Neuron (in vitro differentiated cells): ENCODE measurements around the gene DMXL1.
"Not testable (repeated sequence)": the region's sequence is repeated elsewhere in the genome, so short reads cannot be mapped to it uniquely, and the experiment has no call there.

Experiments
- H2AFZ ChIP-seq: one replicate; pipeline ENCODE4 v1.6.1; 2013; ENCODE audit warnings: low read depth, mild to moderate bottlenecking, inconsistent platforms, low read length, moderate library complexity
- H3K27me3 ChIP-seq: one replicate; pipeline ENCODE4 v1.6.1; 2013; ENCODE audit warnings: low read length; ENCODE audit not compliant: insufficient read depth
- H3K36me3 ChIP-seq: one replicate; pipeline ENCODE4 v1.6.1; 2013; ENCODE audit warnings: low read length; ENCODE audit not compliant: insufficient read depth
- H3K4me1 ChIP-seq: one replicate; pipeline ENCODE4 v1.6.1; 2013; ENCODE audit warnings: low read length; ENCODE audit not compliant: insufficient read depth
- H3K4me3 ChIP-seq: 2 replicates; pipeline ENCODE4 v1.5.1; 2013; ENCODE audit warnings: mild to moderate bottlenecking, low read length, moderate library complexity
- H3K9me3 ChIP-seq: one replicate; pipeline ENCODE4 v1.6.1; 2013; ENCODE audit warnings: low read length

Gene DMXL1

GRCh38 chr5:119212026-119212425 is 141.1 kb downstream of the DMXL1 start:
- Histone ChIP-seq H3K9me3 (no peaks in the 10 kb centered on the region), H3K4me1 (no peaks in the 10 kb centered on the region), H3K36me3 (peaks cover 3% of the 10 kb centered on the region), H2AFZ (no peak overlapping the region), H3K27me3 (no peaks in the 10 kb centered on the region), H3K4me3 (no peak overlapping the region)

- no peak overlapping the region for H2AFZ ChIP-seq
Measured at GRCh38 chr5:119212676-119213075, 141.8 kb downstream of the DMXL1 start.

GRCh38 chr5:119217183-119217582 is 146.3 kb downstream of the DMXL1 start:
- Histone ChIP-seq H3K27me3 (no peaks in the 10 kb centered on the region), H3K4me3 (no peak overlapping the region), H3K36me3 (peaks cover 15% of the 10 kb centered on the region), H3K9me3 (no peaks in the 10 kb centered on the region), H2AFZ (no peak overlapping the region), H3K4me1 (no peaks in the 10 kb centered on the region)

More at GRCh38 chr5:119212676-119213075, 141.8 kb downstream of the DMXL1 start:
- no peaks in the 10 kb centered on the region for H3K4me1 ChIP-seq
- H3K27me3 ChIP-seq: no peaks in the 10 kb centered on the region
- H3K36me3 ChIP-seq: peaks cover 3% of the 10 kb centered on the region
- no peaks in the 10 kb centered on the region for H3K9me3 ChIP-seq
- no peak overlapping the region for H3K4me3 ChIP-seq

GRCh38 chr5:119218830-119219782 is 148.2 kb downstream of the DMXL1 start:
- Histone ChIP-seq H3K4me3 (no peak overlapping the region), H2AFZ (no peak overlapping the region), H3K27me3 (no peaks in the 10 kb centered on the region), H3K9me3 (no peaks in the 10 kb centered on the region), H3K4me1 (no peaks in the 10 kb centered on the region), H3K36me3 (peaks cover 21% of the 10 kb centered on the region)

GRCh38 chr5:119220576-119221197 is 149.8 kb downstream of the DMXL1 start:
- H3K27me3 ChIP-seq: no peaks in the 10 kb centered on the region
- no peak overlapping the region for H2AFZ ChIP-seq
- peaks cover 21% of the 10 kb centered on the region for H3K36me3 ChIP-seq
- no peak overlapping the region for H3K4me3 ChIP-seq
- H3K9me3 ChIP-seq: no peaks in the 10 kb centered on the region
- no peaks in the 10 kb centered on the region for H3K4me1 ChIP-seq

- Histone ChIP-seq H3K9me3 (no peaks in the 10 kb centered on the region), H3K27me3 (no peaks in the 10 kb centered on the region), H3K4me3 (no peak overlapping the region), H2AFZ (no peak overlapping the region), H3K36me3 (peaks cover 24% of the 10 kb centered on the region), H3K4me1 (no peaks in the 10 kb centered on the region)
Measured at GRCh38 chr5:119221330-119221729, 150.4 kb downstream of the DMXL1 start.

- peaks cover 17% of the 10 kb centered on the region for H3K36me3 ChIP-seq
- no peaks in the 10 kb centered on the region for H3K27me3 ChIP-seq
- H3K4me3 ChIP-seq: no peak overlapping the region
- no peak overlapping the region for H2AFZ ChIP-seq
- no peaks in the 10 kb centered on the region for H3K9me3 ChIP-seq
- H3K4me1 ChIP-seq: no peaks in the 10 kb centered on the region
Measured at GRCh38 chr5:119229950-119230349, 159.1 kb downstream of the DMXL1 start.

GRCh38 chr5:119238265-119239118 is 167.6 kb downstream of the DMXL1 start:
- Histone ChIP-seq H2AFZ (no peak overlapping the region), H3K4me3 (no peak overlapping the region), H3K4me1 (no peaks in the 10 kb centered on the region), H3K9me3 (no peaks in the 10 kb centered on the region), H3K27me3 (no peaks in the 10 kb centered on the region), H3K36me3 (peaks cover 10% of the 10 kb centered on the region)

GRCh38 chr5:119239119-119239417 is 168.2 kb downstream of the DMXL1 start:
- H3K4me3 ChIP-seq: no peak overlapping the region
- no peaks in the 10 kb centered on the region for H3K27me3 ChIP-seq
- H3K9me3 ChIP-seq: no peaks in the 10 kb centered on the region

GRCh38 chr5:119239826-119240225 is 168.9 kb downstream of the DMXL1 start:
- not testable (repeated sequence) for H3K4me3 ChIP-seq, H3K9me3 ChIP-seq, H3K36me3 ChIP-seq, H3K4me1 ChIP-seq, H2AFZ ChIP-seq, H3K27me3 ChIP-seq

More at GRCh38 chr5:119239119-119239417, 168.2 kb downstream of the DMXL1 start:
- H2AFZ ChIP-seq: no peak overlapping the region
- H3K36me3 ChIP-seq: peaks cover 10% of the 10 kb centered on the region
- no peaks in the 10 kb centered on the region for H3K4me1 ChIP-seq

GRCh38 chr5:119243888-119244287 is 173.0 kb downstream of the DMXL1 start:
- no peak overlapping the region for H3K4me3 ChIP-seq
- no peaks in the 10 kb centered on the region for H3K27me3 ChIP-seq

GRCh38 chr5:119250946-119251901 is 180.3 kb downstream of the DMXL1 start:
- H3K9me3 ChIP-seq: no peaks in the 10 kb centered on the region
- H3K36me3 ChIP-seq: peaks cover 4% of the 10 kb centered on the region
- H3K4me3 ChIP-seq: no peak overlapping the region
- no peaks in the 10 kb centered on the region for H3K27me3 ChIP-seq
- H2AFZ ChIP-seq: no peak overlapping the region
- H3K4me1 ChIP-seq: no peaks in the 10 kb centered on the region

More at GRCh38 chr5:119243888-119244287, 173.0 kb downstream of the DMXL1 start:
- Histone ChIP-seq H3K9me3 (no peaks in the 10 kb centered on the region), H2AFZ (no peak overlapping the region), H3K4me1 (no peaks in the 10 kb centered on the region), H3K36me3 (peaks cover 7% of the 10 kb centered on the region)
